GM21528 (cell line): ENCODE measurements around the gene LRBA.
"Not testable (repeated sequence)": the region's sequence is repeated elsewhere in the genome, so short reads cannot be mapped to it uniquely, and the experiment has no call there.

Experiments
- ATAC-seq: cut with Tn5 transposase; IDR thresholded peaks from one replicate; pipeline ENCODE4 v1.9.1; 2021; ENCODE audit warnings: mild to moderate bottlenecking, moderate library complexity; ENCODE audit not compliant: unreplicated experiment, low FRiP score

LRBA gene

DNA sequence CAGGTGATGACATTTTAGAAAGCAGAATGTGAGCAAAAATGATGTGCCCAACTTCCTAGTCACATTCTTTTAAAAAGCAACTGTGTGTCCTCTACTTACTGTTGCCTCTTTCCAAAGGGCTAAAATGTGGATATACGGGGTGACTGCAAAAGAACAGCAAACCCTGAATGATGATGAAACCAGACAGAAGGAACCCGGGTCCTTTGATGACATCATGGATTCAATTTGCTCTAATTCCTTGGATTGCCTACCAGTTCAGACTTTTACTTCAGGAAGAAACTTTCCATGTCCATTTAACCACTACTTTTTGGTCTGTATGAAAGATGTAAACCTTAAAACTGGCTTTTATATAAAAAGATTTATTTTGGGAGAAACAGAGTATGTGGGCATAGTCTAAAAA, 624.0 kb downstream of the LRBA start:
- ATAC-seq = no peak

GRCh38 chr4:150390531-150390910, 624.6 kb downstream of the LRBA start:
- ATAC-seq = no peak

DNA sequence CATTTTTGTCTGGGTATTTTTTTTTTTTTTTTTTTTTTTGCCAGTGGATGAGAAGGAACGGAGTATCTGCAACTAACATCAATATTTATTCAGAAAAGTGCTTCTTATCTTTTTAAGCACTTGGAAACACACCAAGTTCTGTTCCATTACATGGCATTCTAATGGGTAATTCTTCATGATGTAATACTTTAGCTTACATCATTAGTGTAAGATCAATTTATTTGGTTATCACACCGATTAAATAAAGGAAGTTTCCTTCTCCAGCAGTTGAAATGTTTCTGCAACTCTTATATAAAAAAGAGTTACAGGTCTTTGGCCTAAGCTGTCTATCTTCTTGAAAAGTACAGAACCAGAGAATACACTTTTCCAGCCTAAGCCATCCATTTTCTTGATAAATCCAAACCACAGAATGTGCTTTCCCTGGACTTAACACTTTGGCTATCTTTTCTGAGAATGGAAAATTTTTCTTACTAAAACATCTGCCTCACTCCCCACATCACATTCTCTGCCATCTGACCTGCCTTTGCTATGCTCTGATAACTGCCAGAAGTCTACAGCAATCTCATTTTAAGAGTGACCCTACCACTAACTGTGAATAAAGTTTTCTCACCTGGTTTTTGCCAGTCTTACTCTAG, 625.1 kb downstream of the LRBA start:
- no peak for ATAC-seq

DNA sequence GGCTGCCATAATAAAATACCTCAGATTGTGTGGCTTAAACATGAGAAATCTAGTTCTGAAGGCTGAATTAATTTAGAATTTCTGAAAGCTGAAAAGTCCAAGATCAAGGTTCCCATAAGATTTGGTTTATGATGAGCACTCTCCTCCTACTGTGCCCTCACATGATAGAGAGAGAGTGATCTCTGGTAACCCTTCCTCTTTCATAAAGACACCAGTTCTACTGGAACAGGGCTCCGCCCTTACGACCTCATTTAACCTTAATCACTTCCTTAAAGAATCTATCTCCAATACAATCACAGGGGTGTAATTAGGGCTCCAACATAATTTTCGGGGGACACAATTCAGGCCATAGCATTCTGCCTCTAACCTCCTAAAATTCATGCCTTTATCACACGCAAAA, 627.1 kb downstream of the LRBA start:
- no peak for ATAC-seq

DNA sequence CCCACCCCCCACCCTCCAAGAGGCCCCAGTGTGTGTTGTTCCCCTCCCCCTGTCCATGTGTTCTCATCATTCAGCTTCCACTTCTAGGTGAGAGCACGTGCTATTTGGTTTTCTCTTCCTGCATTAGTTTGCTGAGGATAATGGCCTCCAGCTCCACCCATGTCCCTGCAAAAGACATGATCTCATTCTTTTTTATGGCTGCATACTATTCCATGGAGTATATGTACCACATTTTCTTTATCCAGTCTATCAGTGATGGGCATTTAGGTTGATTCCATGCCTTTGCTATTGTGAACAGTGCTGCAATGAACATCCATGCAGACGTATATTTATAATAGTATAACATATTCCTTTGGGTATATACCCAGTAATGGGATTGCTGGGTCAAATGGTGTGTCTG, 628.7 kb downstream of the LRBA start:
- not testable (repeated sequence) for ATAC-seq

GRCh38 chr4:150385606-150386005, 629.5 kb downstream of the LRBA start:
- no peak for ATAC-seq

DNA sequence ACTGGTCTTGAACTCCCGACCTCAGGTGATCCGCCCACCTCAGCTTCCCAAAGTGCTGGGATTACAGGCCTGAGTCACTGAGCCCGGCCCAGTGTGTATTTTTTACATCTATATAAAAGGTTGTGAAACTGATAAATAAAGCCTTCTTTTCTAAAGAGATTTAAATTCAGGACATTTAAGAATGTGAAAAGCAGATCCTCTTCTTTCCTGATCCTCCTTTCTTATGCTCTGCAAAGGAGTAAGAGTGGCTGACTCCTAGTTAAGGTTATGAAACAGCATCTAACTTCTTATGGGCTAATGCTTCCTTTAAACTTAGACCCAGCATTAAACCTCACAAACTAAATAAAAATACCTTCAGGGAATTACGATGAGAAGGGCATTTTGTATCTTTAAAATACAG, 630.8 kb downstream of the LRBA start:
- ATAC-seq = no peak

- ATAC-seq = no peak
These were observed 633.1 kb downstream of the LRBA start for GRCh38 chr4:150382028-150382427.

GRCh38 chr4:150381609-150382008, 633.5 kb downstream of the LRBA start:
- no peak for ATAC-seq

GRCh38 chr4:150381036-150381435, 634.0 kb downstream of the LRBA start:
- ATAC-seq = no peak

DNA sequence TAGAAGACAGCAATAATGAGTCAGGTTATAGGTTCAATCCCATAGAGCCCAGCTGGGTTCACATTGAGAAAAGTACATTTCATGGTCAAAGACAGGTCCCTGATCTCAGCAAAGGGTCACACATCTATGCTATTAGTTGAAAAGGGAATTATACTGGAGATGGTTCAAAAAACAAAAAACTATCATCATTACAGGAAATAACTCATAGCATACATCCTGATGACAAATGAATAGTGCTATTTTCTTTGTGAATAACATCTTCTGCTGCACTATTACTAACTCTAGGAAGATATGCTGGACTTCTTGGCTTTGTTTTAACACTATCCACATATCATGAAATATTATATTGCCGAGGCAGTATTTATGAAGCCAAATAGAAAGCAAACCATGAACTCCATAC, 635.6 kb downstream of the LRBA start:
- ATAC-seq = no peak

DNA sequence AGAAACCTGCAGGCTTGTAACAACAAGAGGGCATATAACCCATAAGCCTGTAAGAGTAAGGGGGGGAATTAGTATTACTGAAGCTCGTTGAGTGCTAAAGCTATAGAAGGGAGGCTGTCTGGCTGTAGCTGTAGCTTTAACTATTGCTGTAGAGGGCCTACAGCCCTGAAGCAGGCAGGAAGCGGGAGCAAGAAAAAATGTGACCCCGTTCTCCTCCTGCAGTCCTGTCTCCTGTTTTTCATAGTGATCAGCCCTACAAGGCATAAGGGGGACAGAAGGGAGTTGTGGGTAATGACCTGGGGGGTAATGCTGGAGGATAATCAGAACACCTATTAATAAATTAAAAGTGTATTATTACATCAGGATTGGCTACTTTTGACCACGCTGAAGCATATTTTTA, 640.1 kb downstream of the LRBA start:
- ATAC-seq = no peak

DNA sequence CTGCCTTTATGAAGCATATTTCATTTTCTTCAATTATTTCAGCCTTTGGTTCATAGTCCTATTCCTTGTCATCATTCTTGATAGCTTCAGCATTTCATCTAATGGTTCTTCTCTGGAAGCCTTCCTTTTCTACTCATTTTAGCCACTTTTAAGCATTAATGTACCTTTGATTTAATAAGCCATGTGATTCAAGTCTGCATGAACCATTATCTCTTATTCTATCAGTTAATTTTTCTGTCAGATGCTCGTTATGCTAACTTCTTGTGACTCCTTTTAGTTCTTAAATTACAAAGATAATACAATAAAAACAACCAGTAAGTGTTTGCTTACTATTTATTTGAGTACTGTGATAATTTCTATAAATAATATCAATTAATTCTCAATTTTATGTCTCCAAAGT, 643.2 kb downstream of the LRBA start:
- no peak for ATAC-seq

GRCh38 chr4:150369434-150370380, 645.4 kb downstream of the LRBA start:
- no peak for ATAC-seq

DNA sequence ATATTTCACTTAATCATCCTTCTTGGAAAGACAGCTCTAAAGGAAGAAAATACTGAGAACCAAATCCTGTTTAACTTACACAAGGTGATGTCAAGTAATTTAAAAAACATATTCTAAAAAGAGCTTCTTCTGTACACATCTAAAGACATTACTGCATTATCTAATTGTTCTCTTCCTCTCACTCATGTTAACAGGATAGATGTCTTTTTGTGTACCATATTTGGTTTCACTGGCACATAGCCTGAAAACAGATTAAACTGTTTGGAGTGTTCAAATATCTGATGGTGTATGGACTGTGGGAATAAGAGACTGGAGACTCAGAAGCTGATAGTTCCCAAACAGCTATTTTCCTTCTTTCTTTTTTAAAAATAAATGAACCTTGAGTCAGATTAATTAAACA, 646.4 kb downstream of the LRBA start:
- ATAC-seq = no peak

GRCh38 chr4:150367326-150367725, 647.8 kb downstream of the LRBA start:
- no peak for ATAC-seq

DNA sequence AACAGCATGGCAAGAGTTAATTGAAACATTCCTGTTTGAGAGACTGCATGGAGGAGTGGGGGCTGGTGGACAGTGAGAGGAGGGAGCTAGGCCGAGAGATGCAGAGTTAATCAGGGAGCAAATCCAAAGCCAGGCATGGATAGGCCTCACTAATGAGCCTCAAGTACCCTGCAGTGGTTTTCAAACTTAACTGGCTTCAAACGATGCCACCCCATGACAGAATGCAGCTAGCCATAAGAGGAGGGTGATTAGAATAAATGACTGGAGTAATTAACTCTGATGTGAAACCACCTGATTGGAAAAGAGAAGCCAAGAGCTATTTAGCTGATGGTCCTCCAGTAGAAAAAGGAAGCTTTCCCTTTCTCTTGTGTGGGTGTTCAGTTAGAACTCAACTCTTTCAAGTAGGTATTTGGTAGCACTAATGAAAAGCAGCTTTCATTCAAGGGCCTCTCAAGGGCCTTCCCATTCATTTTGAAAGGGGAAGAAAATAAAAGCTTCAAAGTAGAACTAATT, 648.5 kb downstream of the LRBA start:
- ATAC-seq = no peak

DNA sequence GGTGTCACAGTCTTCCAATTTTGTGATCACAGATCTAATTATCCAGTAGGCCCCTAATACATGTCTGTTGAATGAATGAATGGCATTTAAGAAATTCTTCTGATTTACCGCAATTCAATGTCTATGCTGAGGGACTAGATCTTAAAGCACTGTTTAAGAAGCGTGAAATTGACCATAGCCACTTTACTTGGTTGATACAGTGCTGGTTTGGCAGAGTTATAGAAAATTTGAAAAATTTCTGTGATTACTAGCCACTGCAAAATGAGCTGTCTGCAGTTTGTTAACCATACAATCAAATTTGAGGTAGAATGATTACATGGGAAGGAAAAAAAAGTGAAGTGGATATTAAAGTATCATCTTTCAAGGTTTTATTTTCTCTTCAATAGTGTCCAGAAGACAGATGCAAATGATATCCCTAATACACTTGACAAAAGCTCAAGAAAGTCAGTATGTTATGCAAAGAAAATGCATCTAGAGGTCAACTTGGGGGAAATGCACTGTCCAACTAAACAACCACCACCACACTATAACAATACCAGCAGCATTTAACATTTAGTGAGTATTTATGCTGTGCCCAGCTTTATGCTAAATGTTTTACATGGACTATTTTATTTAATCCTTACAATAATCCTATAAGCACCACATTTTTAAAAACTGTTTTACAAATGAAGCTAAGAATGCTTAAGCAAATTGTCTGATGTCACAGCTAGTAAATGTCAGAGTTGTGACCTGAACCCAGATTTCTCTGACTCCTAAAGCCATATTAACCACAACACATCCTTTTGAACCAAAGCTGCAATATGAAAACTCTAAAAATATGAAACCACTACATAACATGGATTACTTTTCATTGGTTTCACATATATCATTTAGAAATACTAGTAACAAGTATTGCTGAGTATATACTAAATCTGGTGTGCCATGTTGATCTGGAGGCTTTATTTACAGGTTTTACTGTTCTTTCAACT, 651.1 kb downstream of the LRBA start:
- ATAC-seq = no peak

GRCh38 chr4:150358691-150359090, 656.4 kb downstream of the LRBA start:
- no peak for ATAC-seq

GRCh38 chr4:150357829-150358228, 657.3 kb downstream of the LRBA start:
- no peak for ATAC-seq
